GM12878 (cell line): Measurements from ENCODE around the gene GNG12. TPM values are rescaled to one million over a fixed set of nuclear protein-coding genes. Genes with fewer than 3 reads are reported as not detected.

ENCODE experiments used
- ATAC-seq: fragments of 200-7000 bp; cut with Tn5 transposase; 3 replicates; pipeline ENCODE4 v1.9.1; 2020; ENCODE audit warnings: mild to moderate bottlenecking, moderate library complexity
- BruUV-seq: library from RNA; stranded (reverse); fragments of 400-500 nt; replicated peaks from 2 replicates; lab custom pipeline; 2021; lab: Mats Ljungman, UMichigan
- CTCF ChIA-PET: fragments of 300-600 bp; sonication (Branson Sonifier 250); formaldehyde crosslinking; extraction: SDS; loops from one replicate; lab custom pipeline; 2021; ENCODE audit warnings: inconsistent platforms; lab: Yijun Ruan, JAX
- POLR2A ChIA-PET: fragments of 350-600 bp; formaldehyde crosslinking; extraction: SDS; loops from one replicate; lab custom pipeline; 2021; ENCODE audit warnings: inconsistent platforms; lab: Charles Lee
- RAD21 ChIA-PET: fragments of 300-600 bp; sonication (Branson Sonifier 250); formaldehyde crosslinking; loops from one replicate; lab custom pipeline; 2023; ENCODE audit warnings: antibody characterized with exemption; ENCODE audit not compliant: unreplicated experiment; lab: Charles Lee
- SMC1A ChIA-PET: fragments of 300-600 bp; sonication (Branson Sonifier 250); formaldehyde crosslinking; loops from one replicate; lab custom pipeline; 2023; ENCODE audit not compliant: unreplicated experiment, uncharacterized antibody; lab: Charles Lee
- DNase-seq: peaks from one replicate; pipeline ENCODE4 v3.0.0-alpha.2; 2011; ENCODE audit warnings: low read depth, low spot score
- FAIRE-seq: peaks from 3 replicates; lab custom pipeline; 2011; peaks lifted over from hg19 to GRCh38; lab: Jason Lieb, UNC
- H2AFZ ChIP-seq: 2 replicates; pipeline ENCODE4 v1.6.0; 2011; ENCODE audit warnings: low read depth, low read length, control low read depth; ENCODE audit not compliant: control insufficient read depth
- H3K27ac ChIP-seq: 2 replicates; pipeline ENCODE4 v1.5.1; 2011; ENCODE audit warnings: control low read depth; ENCODE audit not compliant: control insufficient read depth, insufficient read depth
- H3K27me3 ChIP-seq, 2 experiments: replicated peaks in 1 of 2; 2 replicates each; pipeline versions ENCODE4 v1.6.0 to v1.6.1; 2011; ENCODE audit warnings: low read length in 1 of 2; ENCODE audit not compliant: control insufficient read depth in 2 of 2, insufficient read depth in 2 of 2
- H3K36me3 ChIP-seq, 2 experiments: 2 replicates each; pipeline ENCODE4 v1.5.1; 2011; ENCODE audit warnings: low read length in 1 of 2; ENCODE audit not compliant: control insufficient read depth in 2 of 2, insufficient read depth in 2 of 2
- H3K4me1 ChIP-seq: 2 replicates; pipeline ENCODE4 v1.6.1; 2011; ENCODE audit warnings: mild to moderate bottlenecking, low read length, moderate library complexity, mixed read lengths; ENCODE audit not compliant: control insufficient read depth, insufficient read depth
- H3K4me2 ChIP-seq: 2 replicates; pipeline ENCODE4 v1.6.0; 2011; ENCODE audit warnings: control low read depth; ENCODE audit not compliant: control insufficient read depth, insufficient read depth
- H3K4me3 ChIP-seq: fragments of 200-600 bp; sonication (generic); 2 replicates; pipeline ENCODE4 v1.5.1; 2016
- H3K79me2 ChIP-seq: 2 replicates; pipeline ENCODE4 v1.6.0; 2011; ENCODE audit warnings: low read length; ENCODE audit not compliant: control insufficient read depth, insufficient read depth
- H3K9ac ChIP-seq: 2 replicates; pipeline ENCODE4 v1.8.0; 2011; ENCODE audit warnings: low read length, control low read depth, mixed read lengths; ENCODE audit not compliant: control insufficient read depth, insufficient read depth
- H3K9me3 ChIP-seq: replicated peaks from 3 replicates; pipeline ENCODE4 v1.5.1; 2011; ENCODE audit warnings: mild to moderate bottlenecking, low read length; ENCODE audit not compliant: control insufficient read depth, insufficient read depth
- H4K20me1 ChIP-seq: 2 replicates; pipeline ENCODE4 v1.6.0; 2011; ENCODE audit not compliant: control insufficient read depth, insufficient read depth
- HDAC6 ChIP-seq: fragments of 200-600 bp; sonication (generic); IDR thresholded peaks from one replicate; pipeline ENCODE4 v1.8.0; 2017; ENCODE audit warnings: antibody characterized with exemption; ENCODE audit not compliant: unreplicated experiment
- IKZF1 ChIP-seq: fragments of 450-650 bp; conservative IDR thresholded peaks from 2 replicates; pipeline ENCODE4 v1.6.1; 2017; ENCODE audit warnings: antibody characterized with exemption, mild to moderate bottlenecking
- NFXL1 ChIP-seq: fragments of 450-650 bp; IDR thresholded peaks from 2 replicates; pipeline ENCODE4 v1.6.1; 2017; ENCODE audit warnings: antibody characterized with exemption, mild to moderate bottlenecking, borderline replicate concordance
- RAD21 ChIP-seq: IDR thresholded peaks from 2 replicates; pipeline ENCODE4 v1.6.1; 2011; ENCODE audit warnings: mild to moderate bottlenecking, low read depth, low read length, moderate library complexity; ENCODE audit not compliant: insufficient read depth
- RB1 ChIP-seq: fragments of 450-650 bp; formaldehyde crosslinking; IDR thresholded peaks from 2 replicates; pipeline ENCODE4 v1.6.1; 2017; ENCODE audit warnings: mild to moderate bottlenecking, borderline replicate concordance
- SMC3 ChIP-seq: IDR thresholded peaks from 2 replicates; pipeline ENCODE4 v1.6.1; 2011; ENCODE audit warnings: low read length, improper control_type of control experiment, borderline replicate concordance
- TBL1XR1 ChIP-seq: IDR thresholded peaks from 2 replicates; pipeline ENCODE4 v1.6.1; 2012; ENCODE audit warnings: low read depth, low read length, improper control_type of control experiment
- ZNF274 ChIP-seq: IDR thresholded peaks from one replicate; pipeline ENCODE4 v1.8.0; 2011; ENCODE audit not compliant: insufficient read length, insufficient read depth
- WGBS: methylation state at CpG from one replicate; pipeline ENCODE4 v1.1.6; 2016; ENCODE audit warnings: low lambda C conversion rate; ENCODE audit not compliant: insufficient replicate concordance, insufficient coverage; ENCODE audit errors: missing lambda C conversion rate; 5-methylcytosine and 5-hydroxymethylcytosine counted together
- in situ Hi-C: fragments of 300-500 bp; cut with MboI; formaldehyde crosslinking; loops from 9 replicates; pipeline ENCODE4 v1.14.3; 2018; ENCODE audit warnings: mixed read lengths
- intact Hi-C: fragments of 100-400 bp; cut with micrococcal nuclease; formaldehyde crosslinking; loops from one replicate; pipeline ENCODE4 v1.14.2; 2022; ENCODE audit not compliant: unreplicated experiment
- polyA plus RNA-seq, 11 experiments: library from polyadenylated mRNA; depleted of rRNA in 4 of 11; unstranded in 6 of 11; stranded (reverse) in 5 of 11; fragments of >200 nt; fragmentation: Nextera tagmentation in 4 of 11; fragmentation: Illumina TruSeq in 1 of 11; extraction: Ambion mirVana in 4 of 11; extraction: Trizol in 1 of 11; gene quantifications; 1 replicate in 1 of 11; 2 replicates in 10 of 11; pipeline versions ENCODE4 v1.2.1 to v1.2.3, GENCODE V29; 2011 to 2016; ENCODE audit warnings: inconsistent platforms in 2 of 11, missing spikeins in 2 of 11, low read depth in 1 of 11
- total RNA-seq, 4 experiments: library from RNA; depleted of rRNA in 3 of 4; stranded (reverse); fragments of >200 nt in 3 of 4; fragmentation: Illumina TruSeq in 1 of 4; extraction: Trizol in 1 of 4; gene quantifications; 2 replicates each; pipeline versions ENCODE4 v1.2.1 to v1.2.3, GENCODE V29; 2013 to 2021
- TF ChIP-seq, protein P1 (sequence below), 3 experiments: IDR thresholded peaks in 2 of 3; conservative IDR thresholded peaks in 1 of 3; 2 replicates each; pipeline ENCODE4 v1.5.1; 2011; ENCODE audit warnings: low read depth in 3 of 3, low read length in 3 of 3, mild to moderate bottlenecking in 3 of 3, control low read depth in 2 of 3, moderate library complexity in 2 of 3, inconsistent platforms in 1 of 3, mixed read lengths in 1 of 3; ENCODE audit not compliant: control insufficient read depth in 2 of 3, insufficient read depth in 1 of 3; ENCODE audit errors: extremely low read depth in 1 of 3
- TF ChIP-seq, protein P2 (sequence below): fragments of 450-650 bp; IDR thresholded peaks from 2 replicates; pipeline ENCODE4 v1.6.1; 2017; ENCODE audit warnings: mild to moderate bottlenecking, moderate library complexity
- TF ChIP-seq, protein P3 (sequence below): fragments of 450-650 bp; formaldehyde crosslinking; IDR thresholded peaks from 2 replicates; pipeline ENCODE4 v1.5.0; 2022; ENCODE audit warnings: mild to moderate bottlenecking, missing genetic modification characterization

Gene GNG12
- total and polyA plus RNA-seq, 10 of the 15 experiments (the other 5 are each of a cell fraction or from before 2014, with no cell fraction given) = 0.22 to 32.8 (median 0.35) TPM

DNA sequence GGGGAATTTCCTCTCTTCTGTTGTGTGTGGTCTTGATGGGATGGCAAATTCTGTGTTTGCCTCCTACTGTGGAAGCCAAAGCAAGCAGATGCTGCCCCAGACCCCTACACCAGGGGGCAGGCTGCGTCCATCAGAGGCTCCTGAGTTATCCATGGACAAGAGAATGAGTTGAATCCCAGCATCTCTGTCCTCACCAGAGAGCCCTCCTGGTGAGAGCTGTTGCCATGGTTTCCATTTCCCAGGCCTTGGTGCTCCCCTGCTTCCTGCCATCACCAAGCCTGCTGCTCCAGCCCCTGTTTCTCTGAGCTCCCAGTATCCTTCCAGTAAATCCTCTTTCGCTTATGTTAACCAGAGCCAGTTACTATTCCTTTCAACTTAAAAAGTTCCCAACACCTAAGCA, 20.4 kb upstream of the GNG12 start:
- FAIRE-seq = no peak
- Histone ChIP-seq H3K27me3 (no peaks in the 10 kb centered on the region), H3K9ac (no peak overlapping the region), H3K4me3 (no peak overlapping the region), H3K27ac (no peak overlapping the region)
- RAD21 ChIA-PET = interaction anchor here (1.0 to 11.6 kb wide), 7 partner anchors 9 to 254 kb away, joined by 3 to 175 read pairs (median 3); no protein-coding TSS in a partner anchor
- peak; percentile 82 for ATAC-seq
- SMC1A ChIA-PET = interaction anchor here (0.6 to 47.8 kb wide), 8 partner anchors 20 to 263 kb away, joined by 3 to 1058 read pairs (median 7); no protein-coding TSS in a partner anchor
- TF ChIP-seq IKZF1 (0 out of 2 replicates have a peak, but pooled peaks have one; percentile 32), RAD21 (peak; percentile 41), ZNF274 (no peak), RB1 (peak; percentile 36; the same call in 1 of the 2 replicates), NFXL1 (no peak), HDAC6 (no peak), TBL1XR1 (no peak), SMC3 (peak; percentile 26; the same call in 1 of the 2 replicates)
- TF ChIP-seq, protein P1, sequence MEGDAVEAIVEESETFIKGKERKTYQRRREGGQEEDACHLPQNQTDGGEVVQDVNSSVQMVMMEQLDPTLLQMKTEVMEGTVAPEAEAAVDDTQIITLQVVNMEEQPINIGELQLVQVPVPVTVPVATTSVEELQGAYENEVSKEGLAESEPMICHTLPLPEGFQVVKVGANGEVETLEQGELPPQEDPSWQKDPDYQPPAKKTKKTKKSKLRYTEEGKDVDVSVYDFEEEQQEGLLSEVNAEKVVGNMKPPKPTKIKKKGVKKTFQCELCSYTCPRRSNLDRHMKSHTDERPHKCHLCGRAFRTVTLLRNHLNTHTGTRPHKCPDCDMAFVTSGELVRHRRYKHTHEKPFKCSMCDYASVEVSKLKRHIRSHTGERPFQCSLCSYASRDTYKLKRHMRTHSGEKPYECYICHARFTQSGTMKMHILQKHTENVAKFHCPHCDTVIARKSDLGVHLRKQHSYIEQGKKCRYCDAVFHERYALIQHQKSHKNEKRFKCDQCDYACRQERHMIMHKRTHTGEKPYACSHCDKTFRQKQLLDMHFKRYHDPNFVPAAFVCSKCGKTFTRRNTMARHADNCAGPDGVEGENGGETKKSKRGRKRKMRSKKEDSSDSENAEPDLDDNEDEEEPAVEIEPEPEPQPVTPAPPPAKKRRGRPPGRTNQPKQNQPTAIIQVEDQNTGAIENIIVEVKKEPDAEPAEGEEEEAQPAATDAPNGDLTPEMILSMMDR (IDR thresholded peaks at IDR 0.05 in 2 of 3, conservative IDR thresholded peaks at IDR 0.05 in 1 of 3; ENCODE audit: control insufficient read depth in 2 of 3, extremely low read depth in 1 of 3, insufficient read depth in 1 of 3, low read depth in 3 of 3, low read length in 3 of 3) = peak; percentile 51 to 72 (median 52)
- TF ChIP-seq, protein P2, sequence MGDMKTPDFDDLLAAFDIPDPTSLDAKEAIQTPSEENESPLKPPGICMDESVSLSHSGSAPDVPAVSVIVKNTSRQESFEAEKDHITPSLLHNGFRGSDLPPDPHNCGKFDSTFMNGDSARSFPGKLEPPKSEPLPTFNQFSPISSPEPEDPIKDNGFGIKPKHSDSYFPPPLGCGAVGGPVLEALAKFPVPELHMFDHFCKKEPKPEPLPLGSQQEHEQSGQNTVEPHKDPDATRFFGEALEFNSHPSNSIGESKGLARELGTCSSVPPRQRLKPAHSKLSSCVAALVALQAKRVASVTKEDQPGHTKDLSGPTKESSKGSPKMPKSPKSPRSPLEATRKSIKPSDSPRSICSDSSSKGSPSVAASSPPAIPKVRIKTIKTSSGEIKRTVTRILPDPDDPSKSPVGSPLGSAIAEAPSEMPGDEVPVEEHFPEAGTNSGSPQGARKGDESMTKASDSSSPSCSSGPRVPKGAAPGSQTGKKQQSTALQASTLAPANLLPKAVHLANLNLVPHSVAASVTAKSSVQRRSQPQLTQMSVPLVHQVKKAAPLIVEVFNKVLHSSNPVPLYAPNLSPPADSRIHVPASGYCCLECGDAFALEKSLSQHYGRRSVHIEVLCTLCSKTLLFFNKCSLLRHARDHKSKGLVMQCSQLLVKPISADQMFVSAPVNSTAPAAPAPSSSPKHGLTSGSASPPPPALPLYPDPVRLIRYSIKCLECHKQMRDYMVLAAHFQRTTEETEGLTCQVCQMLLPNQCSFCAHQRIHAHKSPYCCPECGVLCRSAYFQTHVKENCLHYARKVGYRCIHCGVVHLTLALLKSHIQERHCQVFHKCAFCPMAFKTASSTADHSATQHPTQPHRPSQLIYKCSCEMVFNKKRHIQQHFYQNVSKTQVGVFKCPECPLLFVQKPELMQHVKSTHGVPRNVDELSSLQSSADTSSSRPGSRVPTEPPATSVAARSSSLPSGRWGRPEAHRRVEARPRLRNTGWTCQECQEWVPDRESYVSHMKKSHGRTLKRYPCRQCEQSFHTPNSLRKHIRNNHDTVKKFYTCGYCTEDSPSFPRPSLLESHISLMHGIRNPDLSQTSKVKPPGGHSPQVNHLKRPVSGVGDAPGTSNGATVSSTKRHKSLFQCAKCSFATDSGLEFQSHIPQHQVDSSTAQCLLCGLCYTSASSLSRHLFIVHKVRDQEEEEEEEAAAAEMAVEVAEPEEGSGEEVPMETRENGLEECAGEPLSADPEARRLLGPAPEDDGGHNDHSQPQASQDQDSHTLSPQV = no peak
- TF ChIP-seq, protein P3, sequence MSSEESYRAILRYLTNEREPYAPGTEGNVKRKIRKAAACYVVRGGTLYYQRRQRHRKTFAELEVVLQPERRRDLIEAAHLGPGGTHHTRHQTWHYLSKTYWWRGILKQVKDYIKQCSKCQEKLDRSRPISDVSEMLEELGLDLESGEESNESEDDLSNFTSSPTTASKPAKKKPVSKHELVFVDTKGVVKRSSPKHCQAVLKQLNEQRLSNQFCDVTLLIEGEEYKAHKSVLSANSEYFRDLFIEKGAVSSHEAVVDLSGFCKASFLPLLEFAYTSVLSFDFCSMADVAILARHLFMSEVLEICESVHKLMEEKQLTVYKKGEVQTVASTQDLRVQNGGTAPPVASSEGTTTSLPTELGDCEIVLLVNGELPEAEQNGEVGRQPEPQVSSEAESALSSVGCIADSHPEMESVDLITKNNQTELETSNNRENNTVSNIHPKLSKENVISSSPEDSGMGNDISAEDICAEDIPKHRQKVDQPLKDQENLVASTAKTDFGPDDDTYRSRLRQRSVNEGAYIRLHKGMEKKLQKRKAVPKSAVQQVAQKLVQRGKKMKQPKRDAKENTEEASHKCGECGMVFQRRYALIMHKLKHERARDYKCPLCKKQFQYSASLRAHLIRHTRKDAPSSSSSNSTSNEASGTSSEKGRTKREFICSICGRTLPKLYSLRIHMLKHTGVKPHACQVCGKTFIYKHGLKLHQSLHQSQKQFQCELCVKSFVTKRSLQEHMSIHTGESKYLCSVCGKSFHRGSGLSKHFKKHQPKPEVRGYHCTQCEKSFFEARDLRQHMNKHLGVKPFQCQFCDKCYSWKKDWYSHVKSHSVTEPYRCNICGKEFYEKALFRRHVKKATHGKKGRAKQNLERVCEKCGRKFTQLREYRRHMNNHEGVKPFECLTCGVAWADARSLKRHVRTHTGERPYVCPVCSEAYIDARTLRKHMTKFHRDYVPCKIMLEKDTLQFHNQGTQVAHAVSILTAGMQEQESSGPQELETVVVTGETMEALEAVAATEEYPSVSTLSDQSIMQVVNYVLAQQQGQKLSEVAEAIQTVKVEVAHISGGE (CRISPR knock-in tag) = no peak
- TF ChIP-seq, all 136 proteins: peak for 5
- no peaks in the 10 kb centered on the region for H3K4me1 ChIP-seq
- in situ Hi-C loops (no loop called here), intact Hi-C loops (loop anchor here (5.0 to 10.0 kb wide), 5 partner anchors 61 to 489 kb away; no protein-coding TSS in a partner anchor)
- H3K4me2 ChIP-seq = no peak overlapping the region
- no peak overlapping the region for H2AFZ ChIP-seq
- WGBS = 0% methylated on average over 2 of the region's 2 CpGs
- DNase-seq = no peak
- no TSS peak for BruUV-seq
- CTCF ChIA-PET = interaction anchor here (0.6 to 16.2 kb wide), 20 partner anchors 9 to 493 kb away, joined by 3 to 315 read pairs (median 4); no protein-coding TSS in a partner anchor
- H3K36me3 ChIP-seq = no peaks in the 10 kb centered on the region
- no peaks in the 10 kb centered on the region for H4K20me1 ChIP-seq
- no peaks in the 10 kb centered on the region for H3K79me2 ChIP-seq
- POLR2A ChIA-PET = interaction anchor here (0.6 kb wide), 1 partner anchor 88 kb away, joined by 3 read pairs; no protein-coding TSS in a partner anchor
- H3K9me3 ChIP-seq = no peaks in the 10 kb centered on the region
